Gastrocnemius medialis (tissue), 4 donors: ENCODE measurements around the gene PTPRN2.

Source experiments
- CTCF ChIP-seq, 5 experiments: fragments of 450-650 bp in 3 of 5; fragments of 200-600 bp in 2 of 5; sonication (generic) in 2 of 5; IDR thresholded peaks in 4 of 5; conservative IDR thresholded peaks in 1 of 5; 1 replicate in 4 of 5; 2 replicates in 1 of 5; pipeline ENCODE4 v1.5.1; 2016 to 2019; ENCODE audit warnings: antibody characterized with exemption in 5 of 5, mild to moderate bottlenecking in 3 of 5, moderate library complexity in 3 of 5
- POLR2A ChIP-seq, 2 donors: fragments of 450-650 bp; IDR thresholded peaks; one replicate each; pipeline ENCODE4 v1.6.1; 2017; ENCODE audit warnings: antibody characterized with exemption in 2 of 2, mild to moderate bottlenecking in 2 of 2, moderate library complexity in 2 of 2

- TF ChIP-seq CTCF (IDR thresholded peaks at IDR 0.05 in 4 of 5, conservative IDR thresholded peaks at IDR 0.05 in 1 of 5) (no peak), POLR2A (IDR thresholded peaks at IDR 0.05) (no peak)
Observed at GRCh38 chr7:158311791-158312190, 275.8 kb downstream of the PTPRN2 start.
